T-helper 1 cell treated with Interleukin-12 subunit alpha and Interleukin-12 subunit beta and Interleukin-4 antibody, amounts not matched to agents 30 μg/mL and 1 μg/mL, for 36 hours (primary cell): ENCODE measurements around the gene AFF2.

Experiments used
- H3K27ac Mint-ChIP-seq: one replicate; pipeline ENCODE4 v1.8.0; 2021; ENCODE audit warnings: mild to moderate bottlenecking, mixed read lengths
- H3K27me3 Mint-ChIP-seq: one replicate; pipeline ENCODE4 v1.8.0; 2021; ENCODE audit warnings: low read depth, mixed read lengths
- H3K36me3 Mint-ChIP-seq: one replicate; pipeline ENCODE4 v1.8.0; 2021; ENCODE audit warnings: low read depth, mixed read lengths
- H3K4me1 Mint-ChIP-seq: one replicate; pipeline ENCODE4 v1.8.0; 2021; ENCODE audit warnings: low read depth, mixed read lengths
- H3K4me3 Mint-ChIP-seq: one replicate; pipeline ENCODE4 v1.8.0; 2021; ENCODE audit warnings: mild to moderate bottlenecking, moderate library complexity, mixed read lengths
- H3K9me3 Mint-ChIP-seq: one replicate; pipeline ENCODE4 v1.8.0; 2021; ENCODE audit warnings: mixed read lengths

The AFF2 gene

DNA sequence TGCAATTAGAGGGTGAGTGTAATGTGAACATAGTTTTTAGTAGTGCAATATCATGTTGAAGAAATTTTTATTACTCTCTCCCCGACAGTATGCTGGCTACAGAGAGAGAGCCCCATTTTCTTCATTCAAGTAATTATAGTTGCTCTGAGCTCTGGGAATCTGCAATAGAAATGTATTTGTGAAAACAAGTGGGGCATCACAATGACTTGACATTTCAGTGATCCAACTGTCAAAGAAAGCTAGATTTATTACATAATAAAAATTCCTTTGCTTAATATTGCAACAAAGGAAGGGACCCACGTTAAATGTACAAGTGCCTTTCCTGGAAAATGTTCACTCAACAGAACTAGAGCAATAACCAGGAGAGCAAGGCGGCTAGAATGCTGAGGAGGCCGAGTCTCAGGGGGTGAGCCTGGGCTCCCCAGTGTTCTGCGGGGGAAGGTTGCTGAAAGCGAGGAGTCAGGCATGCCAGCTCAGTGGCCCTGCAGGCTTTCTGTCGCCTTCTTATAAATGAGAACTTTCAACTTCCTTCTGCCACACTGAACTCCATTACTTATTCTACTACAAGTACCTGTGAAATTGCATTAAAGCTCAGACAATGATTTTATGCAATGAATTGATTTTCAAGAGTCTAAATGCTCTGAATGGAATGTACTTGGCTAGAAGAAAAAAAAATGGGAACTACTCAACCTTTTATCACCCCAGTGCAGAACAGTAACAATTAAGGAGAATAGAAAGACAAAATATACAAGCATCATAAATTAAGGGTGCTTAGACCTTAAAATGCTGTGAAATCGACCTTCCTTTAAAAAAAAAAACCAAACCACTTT is 476.4 kb downstream of the AFF2 start:
- H3K36me3 Mint-ChIP-seq: no peaks in the 10 kb centered on the region
- H3K4me1 Mint-ChIP-seq: no peaks in the 10 kb centered on the region
- no peak overlapping the region for H3K27ac Mint-ChIP-seq
- H3K27me3 Mint-ChIP-seq: no peaks in the 10 kb centered on the region
- H3K9me3 Mint-ChIP-seq: no peaks in the 10 kb centered on the region
- no peak overlapping the region for H3K4me3 Mint-ChIP-seq

DNA sequence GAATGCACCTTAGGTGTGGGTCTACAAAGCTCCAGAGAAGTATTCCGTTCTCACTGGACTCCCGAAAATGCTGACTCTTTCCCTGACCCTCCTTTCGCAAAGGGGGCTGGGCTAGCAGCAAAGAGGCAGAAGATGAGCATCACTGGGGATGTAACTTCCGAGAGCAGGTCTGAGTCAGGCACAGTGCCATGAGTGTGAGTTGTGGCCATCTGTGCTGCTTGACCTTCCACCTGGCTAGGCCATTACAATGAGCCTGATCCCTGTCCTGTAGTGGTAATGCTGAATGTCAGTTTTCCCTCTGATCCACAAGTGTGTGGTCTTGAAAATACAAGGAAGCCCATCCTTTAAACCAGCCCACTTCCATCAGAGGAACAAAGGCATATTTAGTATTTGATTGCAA is 479.4 kb downstream of the AFF2 start:
- no peaks in the 10 kb centered on the region for H3K36me3 Mint-ChIP-seq
- H3K27ac Mint-ChIP-seq: no peak overlapping the region
- no peaks in the 10 kb centered on the region for H3K27me3 Mint-ChIP-seq
- H3K9me3 Mint-ChIP-seq: no peaks in the 10 kb centered on the region
- H3K4me1 Mint-ChIP-seq: peaks cover 2% of the 10 kb centered on the region
- H3K4me3 Mint-ChIP-seq: no peak overlapping the region

DNA sequence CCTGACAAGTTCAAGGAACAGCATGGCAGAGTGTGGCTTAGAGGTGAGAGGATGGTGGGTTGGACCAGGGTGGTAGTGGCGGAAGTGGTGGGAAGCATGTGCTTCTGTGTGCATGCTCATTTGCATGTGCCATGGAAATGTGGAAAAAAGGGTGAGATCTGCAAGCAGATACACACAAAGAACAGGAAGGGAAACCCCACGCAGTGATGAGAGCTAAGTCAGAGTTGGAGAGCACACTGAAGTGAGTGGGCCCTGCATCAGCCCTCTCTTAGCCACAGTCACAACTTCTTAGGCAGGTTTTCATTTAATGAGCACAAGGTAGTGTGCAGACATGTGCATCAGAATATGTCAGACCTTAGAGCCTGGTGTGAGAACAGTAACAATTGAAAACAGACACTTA is 483.8 kb downstream of the AFF2 start:
- Mint-ChIP-seq H3K27ac (no peak overlapping the region), H3K4me3 (no peak overlapping the region), H3K4me1 (peaks cover 2% of the 10 kb centered on the region), H3K36me3 (no peaks in the 10 kb centered on the region), H3K9me3 (no peaks in the 10 kb centered on the region), H3K27me3 (no peaks in the 10 kb centered on the region)

DNA sequence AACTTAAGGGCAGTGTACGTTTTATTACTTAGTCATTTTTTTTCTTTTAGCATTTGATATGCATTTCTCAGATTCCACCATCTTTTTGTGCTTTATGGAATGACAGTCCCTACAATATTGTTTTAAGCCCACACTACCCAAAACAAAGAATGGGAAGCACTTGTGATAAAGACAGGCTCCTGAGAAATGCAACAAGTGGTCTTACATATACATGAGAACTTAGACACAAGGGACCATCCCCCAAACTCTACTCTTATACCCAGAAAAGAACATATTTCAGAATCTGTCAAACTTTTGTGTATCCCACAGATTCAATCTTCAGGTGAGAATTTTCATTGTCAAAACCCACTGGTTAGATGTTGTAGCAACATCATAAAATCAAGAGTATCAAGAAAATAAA is 491.1 kb downstream of the AFF2 start:
- Mint-ChIP-seq H3K9me3 (no peaks in the 10 kb centered on the region), H3K27ac (no peak overlapping the region), H3K4me3 (no peak overlapping the region), H3K36me3 (no peaks in the 10 kb centered on the region), H3K27me3 (no peaks in the 10 kb centered on the region), H3K4me1 (no peaks in the 10 kb centered on the region)

DNA sequence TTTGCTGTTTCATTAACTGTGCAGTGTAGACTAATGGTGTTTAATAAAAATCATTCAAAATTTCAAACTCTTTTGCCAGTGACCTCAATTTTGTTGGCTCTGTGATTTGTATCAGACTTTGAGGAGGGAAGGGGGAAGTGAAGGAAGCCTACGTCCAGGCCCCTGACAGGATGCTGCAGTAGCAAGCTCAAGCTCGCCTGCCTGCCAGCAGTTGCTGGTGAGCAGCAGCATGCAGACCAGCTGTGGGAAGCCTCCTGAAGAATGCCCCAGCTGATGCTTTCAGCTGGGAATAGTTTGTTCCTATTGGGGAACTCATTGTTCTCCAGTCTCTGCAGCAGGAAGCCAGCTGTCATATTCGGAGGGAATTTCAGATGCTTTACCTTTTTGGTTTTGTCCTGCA is 495.2 kb downstream of the AFF2 start:
- Mint-ChIP-seq H3K4me1 (no peaks in the 10 kb centered on the region), H3K36me3 (no peaks in the 10 kb centered on the region), H3K27me3 (no peaks in the 10 kb centered on the region), H3K9me3 (no peaks in the 10 kb centered on the region), H3K4me3 (no peak overlapping the region), H3K27ac (no peak overlapping the region)

DNA sequence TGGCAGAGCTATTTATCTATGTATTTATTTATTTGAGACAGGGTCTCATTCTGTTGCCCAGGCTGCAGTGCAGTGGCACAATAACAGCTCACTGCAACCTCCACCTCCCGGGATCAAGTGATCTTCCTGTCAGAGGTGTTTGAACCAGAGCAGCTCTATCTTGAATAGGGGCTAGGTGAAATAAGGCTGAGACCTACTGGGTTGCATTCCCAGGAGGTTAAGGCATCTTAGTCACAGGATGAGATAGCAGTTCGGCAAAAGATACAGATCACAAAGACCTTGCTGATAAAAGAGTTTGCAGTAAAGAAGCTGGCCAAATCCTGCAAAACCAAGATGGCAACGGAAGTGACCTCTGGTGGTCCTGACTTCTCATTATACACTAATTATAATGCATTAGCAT is 501.9 kb downstream of the AFF2 start:
- Mint-ChIP-seq H3K4me1 (no peaks in the 10 kb centered on the region), H3K9me3 (no peaks in the 10 kb centered on the region), H3K27me3 (no peaks in the 10 kb centered on the region), H3K27ac (no peak overlapping the region), H3K4me3 (no peak overlapping the region), H3K36me3 (no peaks in the 10 kb centered on the region)

DNA sequence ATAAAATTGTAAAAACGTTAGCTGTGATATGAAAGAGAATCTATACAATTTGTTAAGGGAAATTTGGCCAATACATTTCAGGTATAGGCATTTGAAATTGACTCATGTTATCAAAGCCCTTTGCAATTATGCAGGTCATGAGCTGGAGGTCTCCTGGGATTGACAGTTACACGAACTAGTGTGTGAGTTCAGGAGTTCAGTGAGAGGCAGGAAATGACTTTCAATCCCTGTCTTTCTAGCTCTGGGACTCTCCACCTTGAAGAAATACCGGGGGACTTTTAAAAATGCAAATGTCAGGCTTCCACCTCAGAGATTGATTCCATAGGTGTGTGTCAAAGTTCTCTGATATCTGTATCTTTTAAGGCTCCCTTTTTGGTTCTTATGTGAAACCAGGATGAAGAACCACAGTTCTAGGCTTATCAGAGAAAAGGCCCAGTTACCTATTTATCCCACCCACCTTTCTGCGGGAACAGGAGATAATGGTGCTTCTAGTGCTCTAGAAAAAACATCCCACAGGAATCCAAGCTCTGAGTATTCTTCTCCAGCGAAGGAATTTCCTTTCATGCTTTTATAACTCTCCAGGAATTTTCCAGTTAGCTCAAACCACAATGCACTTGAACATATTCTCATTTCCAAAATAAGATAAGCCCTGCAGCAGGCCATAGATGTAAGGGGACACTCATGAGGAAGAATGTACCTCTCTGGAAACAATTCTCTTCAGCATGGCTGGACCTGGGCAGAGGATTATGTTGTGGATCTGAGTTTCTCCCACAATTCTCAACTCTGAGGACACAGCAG is 503.6 kb downstream of the AFF2 start:
- no peak overlapping the region for H3K27ac Mint-ChIP-seq
- H3K4me1 Mint-ChIP-seq: no peaks in the 10 kb centered on the region
- H3K27me3 Mint-ChIP-seq: no peaks in the 10 kb centered on the region
- H3K4me3 Mint-ChIP-seq: no peak overlapping the region
- H3K36me3 Mint-ChIP-seq: no peaks in the 10 kb centered on the region
- H3K9me3 Mint-ChIP-seq: no peaks in the 10 kb centered on the region

DNA sequence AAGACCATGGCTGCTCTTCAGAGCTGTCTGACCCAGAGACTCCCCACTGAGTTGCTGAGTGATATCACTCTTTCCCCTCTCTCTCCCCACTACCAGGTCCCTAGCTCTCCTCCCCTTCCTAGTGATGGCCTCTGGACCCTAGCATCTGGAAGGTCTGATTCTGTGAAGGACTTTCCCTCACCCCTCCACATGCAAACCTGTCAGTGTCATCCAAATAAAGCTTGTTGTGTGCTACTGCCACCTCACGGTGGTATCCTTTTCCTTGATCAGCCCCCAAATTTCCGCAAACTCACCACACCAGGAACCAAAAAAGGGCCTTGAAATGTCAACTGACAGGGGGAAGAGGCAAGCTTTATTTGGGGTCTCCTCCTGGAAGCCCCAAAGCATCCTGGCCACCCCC is 504.5 kb downstream of the AFF2 start:
- Mint-ChIP-seq H3K27me3 (no peaks in the 10 kb centered on the region), H3K4me3 (no peak overlapping the region), H3K9me3 (no peaks in the 10 kb centered on the region), H3K36me3 (no peaks in the 10 kb centered on the region), H3K4me1 (no peaks in the 10 kb centered on the region), H3K27ac (no peak overlapping the region)

DNA sequence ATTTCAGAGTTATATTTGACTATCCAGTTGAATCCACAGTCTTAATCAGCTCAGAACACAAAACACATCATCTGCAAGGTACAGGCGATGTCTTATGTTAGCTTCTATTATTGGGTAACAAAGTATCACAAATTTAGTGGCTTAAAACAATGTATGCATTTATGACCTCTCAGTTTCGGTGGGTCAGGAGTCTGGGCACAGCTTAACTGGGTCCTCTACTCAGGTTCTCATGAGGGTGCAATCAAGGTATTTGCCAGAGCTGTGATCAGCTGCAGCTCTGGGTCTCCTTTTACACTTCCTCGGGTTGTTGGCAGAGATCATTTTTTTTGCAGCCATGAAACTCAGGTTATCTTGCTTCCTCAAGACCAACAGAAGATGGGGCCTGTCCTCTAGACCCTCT is 505.8 kb downstream of the AFF2 start:
- H3K27me3 Mint-ChIP-seq: no peaks in the 10 kb centered on the region

DNA sequence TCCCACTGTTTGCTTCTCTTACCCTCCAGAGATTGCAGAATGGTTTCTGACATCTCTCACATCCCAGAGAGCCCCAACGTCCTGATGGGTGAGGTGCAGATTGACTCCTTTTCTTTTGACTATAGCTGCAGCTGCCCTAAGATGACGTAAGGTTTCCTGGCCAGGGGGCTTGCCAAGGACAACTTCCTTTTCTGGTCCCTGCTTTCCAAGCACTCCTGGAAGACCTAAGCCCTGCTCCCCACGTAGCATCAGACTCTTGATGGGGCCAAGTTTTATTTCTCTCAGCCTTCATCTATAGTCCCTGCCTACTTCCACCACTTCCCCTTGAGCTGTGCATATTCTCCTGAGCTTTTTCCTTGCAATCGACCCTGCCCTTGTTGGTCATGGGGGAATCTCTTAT is 507.0 kb downstream of the AFF2 start:
- H3K27me3 Mint-ChIP-seq: no peaks in the 10 kb centered on the region
- H3K4me3 Mint-ChIP-seq: no peak overlapping the region
- H3K36me3 Mint-ChIP-seq: no peaks in the 10 kb centered on the region
- H3K4me1 Mint-ChIP-seq: no peaks in the 10 kb centered on the region
- no peak overlapping the region for H3K27ac Mint-ChIP-seq
- H3K9me3 Mint-ChIP-seq: no peaks in the 10 kb centered on the region

More for the DNA sequence above, 505.8 kb downstream of the AFF2 start:
- no peaks in the 10 kb centered on the region for H3K9me3 Mint-ChIP-seq
- no peaks in the 10 kb centered on the region for H3K36me3 Mint-ChIP-seq
- H3K4me1 Mint-ChIP-seq: no peaks in the 10 kb centered on the region
- no peak overlapping the region for H3K4me3 Mint-ChIP-seq
- no peak overlapping the region for H3K27ac Mint-ChIP-seq

DNA sequence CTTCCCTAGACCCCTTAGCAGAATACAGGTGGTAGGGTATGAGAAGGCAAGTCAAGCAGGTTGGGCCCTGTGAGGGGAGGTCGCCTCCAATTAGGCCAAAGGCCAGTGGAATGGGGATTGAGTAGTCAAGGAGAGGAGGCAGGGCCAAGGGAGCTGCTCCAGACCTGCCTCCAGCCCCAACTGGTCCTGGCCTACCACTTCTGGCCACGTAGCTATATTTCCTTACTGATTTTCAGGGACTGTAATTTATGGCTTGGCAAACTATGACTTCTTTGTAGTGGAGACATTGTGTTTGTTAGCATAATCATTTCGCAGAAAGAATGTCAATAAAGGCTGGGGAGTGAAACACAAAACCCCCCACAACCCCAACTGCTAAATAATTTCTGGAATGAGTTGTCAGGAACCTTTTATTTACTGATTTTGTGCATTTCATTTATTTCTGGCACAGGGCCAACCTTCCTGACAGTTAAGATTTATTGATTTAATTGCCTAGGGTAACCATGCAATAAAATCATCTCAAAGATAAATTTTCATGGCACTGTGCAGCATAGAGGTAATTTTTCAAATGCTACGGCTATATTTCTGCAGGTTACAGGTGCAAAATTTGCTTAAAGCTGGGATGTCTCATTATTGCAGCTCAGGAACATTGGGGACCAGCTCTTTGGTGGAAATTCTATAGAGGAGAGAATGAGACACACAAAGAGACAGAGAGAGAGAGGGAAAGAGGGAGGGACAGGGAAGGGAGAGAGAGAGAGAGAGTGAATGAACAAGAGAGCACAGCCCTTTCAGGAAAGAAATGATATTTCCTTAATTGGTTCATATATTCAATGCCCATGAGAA is 509.8 kb downstream of the AFF2 start:
- no peak overlapping the region for H3K4me3 Mint-ChIP-seq
- no peaks in the 10 kb centered on the region for H3K36me3 Mint-ChIP-seq
- H3K27ac Mint-ChIP-seq: no peak overlapping the region
- H3K4me1 Mint-ChIP-seq: no peaks in the 10 kb centered on the region
- H3K27me3 Mint-ChIP-seq: no peaks in the 10 kb centered on the region
- H3K9me3 Mint-ChIP-seq: no peaks in the 10 kb centered on the region

DNA sequence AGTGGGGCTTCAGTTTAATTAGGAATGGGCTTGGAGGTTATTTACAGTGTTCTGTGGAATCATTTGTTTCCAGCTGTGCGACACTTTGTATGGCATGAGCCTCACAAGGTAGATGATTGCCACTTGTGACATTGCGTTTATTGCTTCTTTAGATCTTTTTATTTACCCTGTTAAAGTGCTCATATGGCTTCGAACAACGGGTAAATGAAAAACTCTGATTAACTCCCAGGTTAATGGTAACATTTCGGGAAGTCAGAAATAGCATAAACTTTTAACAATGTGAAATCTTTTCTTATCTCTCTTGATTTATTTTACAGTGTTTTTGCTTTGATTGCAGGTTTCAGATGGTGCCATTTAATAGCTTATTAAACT is 510.4 kb downstream of the AFF2 start:
- H3K4me1 Mint-ChIP-seq: no peaks in the 10 kb centered on the region
- H3K4me3 Mint-ChIP-seq: no peak overlapping the region
- no peak overlapping the region for H3K27ac Mint-ChIP-seq
- no peaks in the 10 kb centered on the region for H3K9me3 Mint-ChIP-seq
- H3K36me3 Mint-ChIP-seq: no peaks in the 10 kb centered on the region
- no peaks in the 10 kb centered on the region for H3K27me3 Mint-ChIP-seq

DNA sequence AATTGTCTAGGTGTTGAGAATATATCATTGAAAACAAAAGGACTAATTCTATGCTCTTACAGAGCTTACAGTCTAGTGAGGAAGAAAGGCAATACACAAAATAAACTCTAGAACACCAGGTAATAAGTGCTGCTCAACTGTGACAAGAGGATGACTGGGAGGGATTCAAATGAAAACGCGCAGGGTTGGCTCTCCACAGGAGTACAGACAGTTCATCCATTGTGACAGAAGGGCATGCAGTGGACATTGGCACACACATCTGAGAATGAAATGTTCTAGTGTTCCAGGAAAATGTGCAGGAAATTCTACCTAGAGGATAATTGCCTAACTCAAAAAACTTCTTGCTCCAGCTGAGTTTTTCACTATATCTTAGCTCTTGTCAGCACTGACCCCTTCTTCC is 512.7 kb downstream of the AFF2 start:
- Mint-ChIP-seq H3K4me1 (no peaks in the 10 kb centered on the region), H3K4me3 (no peak overlapping the region), H3K27ac (no peak overlapping the region), H3K36me3 (no peaks in the 10 kb centered on the region), H3K9me3 (no peaks in the 10 kb centered on the region), H3K27me3 (no peaks in the 10 kb centered on the region)

DNA sequence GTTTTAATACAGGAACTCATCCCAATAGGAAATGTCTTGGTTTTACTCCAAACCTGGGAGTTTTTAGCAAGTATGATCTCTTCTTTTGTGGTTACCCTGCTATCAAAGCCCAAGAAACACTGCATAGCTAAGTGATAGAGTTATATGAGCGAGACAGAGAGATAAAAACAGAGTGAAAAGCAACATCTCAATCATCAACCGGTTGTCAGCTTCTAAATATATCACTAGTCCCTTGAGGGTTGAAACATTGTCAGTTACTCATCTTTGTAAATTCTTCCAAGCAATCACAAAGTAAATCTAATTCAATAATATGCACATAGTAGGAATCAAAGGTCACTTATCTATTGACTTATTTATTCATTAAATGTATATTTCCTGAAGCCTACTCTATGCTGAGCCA is 520.7 kb downstream of the AFF2 start:
- Mint-ChIP-seq H3K27me3 (no peaks in the 10 kb centered on the region), H3K27ac (no peak overlapping the region), H3K4me3 (no peak overlapping the region), H3K36me3 (no peaks in the 10 kb centered on the region), H3K4me1 (no peaks in the 10 kb centered on the region), H3K9me3 (peaks cover 7% of the 10 kb centered on the region)
